ENCODE measurements around the gene MAP3K15. TPM values are rescaled to one million over a fixed set of nuclear protein-coding genes. Genes with fewer than 3 reads are reported as not detected.
A peak's percentile ranks its signal among the peaks of the same experiment; 100 is the strongest.

MAP3K15 gene, protein sequence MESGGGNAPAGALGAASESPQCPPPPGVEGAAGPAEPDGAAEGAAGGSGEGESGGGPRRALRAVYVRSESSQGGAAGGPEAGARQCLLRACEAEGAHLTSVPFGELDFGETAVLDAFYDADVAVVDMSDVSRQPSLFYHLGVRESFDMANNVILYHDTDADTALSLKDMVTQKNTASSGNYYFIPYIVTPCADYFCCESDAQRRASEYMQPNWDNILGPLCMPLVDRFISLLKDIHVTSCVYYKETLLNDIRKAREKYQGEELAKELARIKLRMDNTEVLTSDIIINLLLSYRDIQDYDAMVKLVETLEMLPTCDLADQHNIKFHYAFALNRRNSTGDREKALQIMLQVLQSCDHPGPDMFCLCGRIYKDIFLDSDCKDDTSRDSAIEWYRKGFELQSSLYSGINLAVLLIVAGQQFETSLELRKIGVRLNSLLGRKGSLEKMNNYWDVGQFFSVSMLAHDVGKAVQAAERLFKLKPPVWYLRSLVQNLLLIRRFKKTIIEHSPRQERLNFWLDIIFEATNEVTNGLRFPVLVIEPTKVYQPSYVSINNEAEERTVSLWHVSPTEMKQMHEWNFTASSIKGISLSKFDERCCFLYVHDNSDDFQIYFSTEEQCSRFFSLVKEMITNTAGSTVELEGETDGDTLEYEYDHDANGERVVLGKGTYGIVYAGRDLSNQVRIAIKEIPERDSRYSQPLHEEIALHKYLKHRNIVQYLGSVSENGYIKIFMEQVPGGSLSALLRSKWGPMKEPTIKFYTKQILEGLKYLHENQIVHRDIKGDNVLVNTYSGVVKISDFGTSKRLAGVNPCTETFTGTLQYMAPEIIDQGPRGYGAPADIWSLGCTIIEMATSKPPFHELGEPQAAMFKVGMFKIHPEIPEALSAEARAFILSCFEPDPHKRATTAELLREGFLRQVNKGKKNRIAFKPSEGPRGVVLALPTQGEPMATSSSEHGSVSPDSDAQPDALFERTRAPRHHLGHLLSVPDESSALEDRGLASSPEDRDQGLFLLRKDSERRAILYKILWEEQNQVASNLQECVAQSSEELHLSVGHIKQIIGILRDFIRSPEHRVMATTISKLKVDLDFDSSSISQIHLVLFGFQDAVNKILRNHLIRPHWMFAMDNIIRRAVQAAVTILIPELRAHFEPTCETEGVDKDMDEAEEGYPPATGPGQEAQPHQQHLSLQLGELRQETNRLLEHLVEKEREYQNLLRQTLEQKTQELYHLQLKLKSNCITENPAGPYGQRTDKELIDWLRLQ (N-terminal part only)
- total RNA-seq: not detected
- polyA plus RNA-seq: not detected

DNA sequence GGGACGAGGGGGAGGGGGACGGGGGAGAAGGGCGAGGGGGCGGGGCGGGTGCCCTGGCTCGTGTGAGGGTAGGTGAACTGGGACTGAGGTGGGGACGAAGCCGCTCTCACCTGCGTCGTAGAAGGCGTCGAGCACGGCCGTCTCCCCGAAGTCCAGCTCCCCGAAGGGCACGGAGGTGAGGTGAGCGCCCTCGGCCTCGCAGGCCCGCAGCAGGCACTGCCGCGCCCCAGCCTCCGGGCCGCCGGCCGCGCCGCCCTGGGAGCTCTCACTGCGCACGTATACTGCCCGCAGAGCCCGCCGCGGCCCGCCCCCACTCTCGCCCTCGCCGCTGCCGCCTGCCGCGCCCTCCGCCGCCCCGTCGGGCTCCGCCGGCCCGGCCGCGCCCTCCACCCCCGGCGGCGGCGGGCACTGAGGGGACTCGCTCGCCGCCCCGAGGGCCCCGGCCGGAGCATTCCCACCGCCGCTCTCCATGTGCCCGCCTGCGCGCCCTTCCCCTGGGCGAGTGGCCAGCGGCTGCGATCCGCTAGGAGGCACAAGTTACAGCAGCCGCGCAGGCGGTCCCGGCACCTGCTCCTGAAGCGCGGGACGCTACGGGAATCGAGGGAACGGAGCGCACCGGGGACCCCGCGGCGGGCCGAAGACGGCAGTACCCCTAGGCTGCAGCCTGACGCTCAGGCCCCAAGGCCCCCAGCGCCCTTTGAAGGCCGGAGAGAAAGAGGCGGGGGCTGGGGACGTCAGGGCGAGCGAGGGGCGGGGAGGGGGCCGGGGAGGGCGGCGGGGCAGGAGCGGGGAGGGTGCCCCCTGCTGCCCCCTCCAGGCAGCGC, at the start of gene MAP3K15:
MAP3K15 (minus strand) TSS at position 718 of the 824 bp plus-strand sequence; CDS start at position 471, 247 bp downstream.
- POLR2A ChIA-PET (ENCODE audit: partially characterized antibody): no interaction called here
- Mint-ChIP-seq H3K36me3 (no peaks in the 10 kb centered on the region), H3K4me3 (peak within 1 kb of the TSS in 7 of 8 donors; percentile 21 to 74 (median 57)), H3K27ac (no peak within 1 kb of the TSS), H3K4me1 (peaks cover 0 to 7% (median 4%) of the 10 kb centered on the region in 4 donors), H3K27me3 (peaks cover 15 to 22% of the 10 kb centered on the region in 2 donors), H3K9me3 (peaks cover 0 to 14% (median 9%) of the 10 kb centered on the region in 8 donors)
- H3K9me3 ChIP-seq (ENCODE audit: control insufficient read depth in 1 of 2, low read length in 2 of 2): no peaks in the 10 kb centered on the region
- no peaks in the 10 kb centered on the region for H3K4me1 ChIP-seq (ENCODE audit: insufficient read depth, low read length)
- no peaks in the 10 kb centered on the region for H3K36me3 ChIP-seq (ENCODE audit: insufficient read depth, low read length)
- CTCF ChIA-PET (ENCODE audit: partially characterized antibody): no interaction called here
- H3K4me3 ChIP-seq (ENCODE audit: low read length in 2 of 2): no peak within 1 kb of the TSS
- intact Hi-C loops (cut with micrococcal nuclease): loop anchor here (5.0 kb wide), 1 partner anchor 143 kb away; no protein-coding TSS in a partner anchor
- peak in 2 of 5 donors; percentile 4 to 7 for DNase-seq
- no peaks in the 10 kb centered on the region for H3K27me3 ChIP-seq (ENCODE audit: insufficient read depth, low read length)
- no peak within 1 kb of the TSS for H3K27ac ChIP-seq (ENCODE audit: low read depth, low read length)

DNA sequence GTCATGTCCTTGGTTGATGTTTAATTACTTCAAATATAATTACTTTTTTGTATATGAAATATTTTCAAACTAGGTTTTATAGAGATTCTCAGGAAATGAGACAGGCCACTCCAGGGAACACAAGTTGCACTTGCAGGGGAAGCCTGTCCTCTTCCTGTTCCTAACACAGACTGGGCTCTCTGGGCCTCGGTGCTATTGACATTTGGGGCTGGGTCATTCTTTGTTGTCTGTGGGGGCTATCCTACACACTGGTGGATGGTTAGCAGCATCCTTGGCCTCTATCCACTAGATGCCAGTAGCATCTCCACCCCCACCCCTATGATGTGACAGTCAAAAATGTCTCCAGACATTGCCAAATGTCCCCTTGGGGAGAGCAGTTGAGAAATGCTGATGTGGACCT, 49.3 kb upstream of the MAP3K15 start:
- Mint-ChIP-seq H3K27ac (peak overlapping the region in 1 of 7 donors; percentile 42), H3K4me3 (no peak overlapping the region), H3K27me3 (no peaks in the 10 kb centered on the region), H3K36me3 (peaks cover 3 to 52% of the 10 kb centered on the region in 2 donors), H3K9me3 (no peaks in the 10 kb centered on the region), H3K4me1 (peaks cover 13 to 30% (median 24%) of the 10 kb centered on the region in 4 donors)
- peaks cover 9% of the 10 kb centered on the region for H3K4me1 ChIP-seq (ENCODE audit: insufficient read depth, low read length)
- H3K9me3 ChIP-seq (ENCODE audit: control insufficient read depth in 1 of 2, low read length in 2 of 2): no peaks in the 10 kb centered on the region
- H3K36me3 ChIP-seq (ENCODE audit: insufficient read depth, low read length): peaks cover 3% of the 10 kb centered on the region
- ChIA-PET CTCF (ENCODE audit: partially characterized antibody) (no interaction called here), POLR2A (ENCODE audit: partially characterized antibody) (no interaction called here)
- no peaks in the 10 kb centered on the region for H3K27me3 ChIP-seq (ENCODE audit: insufficient read depth, low read length)
- H3K4me3 ChIP-seq (ENCODE audit: low read length in 2 of 2): no peak overlapping the region
- DNase-seq: no peak
- intact Hi-C loops (cut with micrococcal nuclease): no loop called here
- H3K27ac ChIP-seq (ENCODE audit: low read depth, low read length): no peak overlapping the region

DNA sequence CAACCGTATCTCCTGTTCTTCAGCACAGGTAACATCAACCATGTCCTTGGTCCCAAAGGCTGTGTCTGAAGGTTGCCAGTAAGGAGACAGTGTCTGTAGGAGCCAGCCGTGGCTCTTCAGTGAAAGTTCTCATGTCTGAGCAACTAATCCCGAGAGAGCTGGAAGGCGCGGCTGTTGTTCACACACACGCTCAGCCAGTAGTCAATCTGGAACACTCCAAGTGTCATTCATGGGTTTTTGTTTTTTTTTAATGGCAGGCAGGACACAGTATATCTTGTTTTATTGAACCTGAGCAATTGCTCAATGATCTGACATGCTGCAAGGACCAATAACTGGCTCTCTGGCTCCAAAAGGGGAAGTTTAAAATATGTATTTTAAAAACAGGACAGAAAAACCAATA, 48.4 kb upstream of the MAP3K15 start:
- intact Hi-C loops (cut with micrococcal nuclease): no loop called here
- Histone ChIP-seq H3K27ac (ENCODE audit: low read depth, low read length) (no peak overlapping the region), H3K4me1 (ENCODE audit: insufficient read depth, low read length) (peaks cover 9% of the 10 kb centered on the region), H3K4me3 (ENCODE audit: low read length in 2 of 2) (no peak overlapping the region), H3K9me3 (ENCODE audit: control insufficient read depth in 1 of 2, low read length in 2 of 2) (no peaks in the 10 kb centered on the region), H3K27me3 (ENCODE audit: insufficient read depth, low read length) (no peaks in the 10 kb centered on the region), H3K36me3 (ENCODE audit: insufficient read depth, low read length) (peaks cover 3% of the 10 kb centered on the region)
- H3K27me3 Mint-ChIP-seq: no peaks in the 10 kb centered on the region
- no peaks in the 10 kb centered on the region for H3K9me3 Mint-ChIP-seq
- no peak for DNase-seq
- peak overlapping the region in 6 of 7 donors; percentile 4 to 71 (median 46) for H3K27ac Mint-ChIP-seq
- CTCF ChIA-PET (ENCODE audit: partially characterized antibody): no interaction called here
- H3K4me3 Mint-ChIP-seq: no peak overlapping the region
- POLR2A ChIA-PET (ENCODE audit: partially characterized antibody): no interaction called here
- H3K4me1 Mint-ChIP-seq: peaks cover 13 to 27% (median 23%) of the 10 kb centered on the region in 4 donors
- H3K36me3 Mint-ChIP-seq: peaks cover 3 to 47% of the 10 kb centered on the region in 2 donors

DNA sequence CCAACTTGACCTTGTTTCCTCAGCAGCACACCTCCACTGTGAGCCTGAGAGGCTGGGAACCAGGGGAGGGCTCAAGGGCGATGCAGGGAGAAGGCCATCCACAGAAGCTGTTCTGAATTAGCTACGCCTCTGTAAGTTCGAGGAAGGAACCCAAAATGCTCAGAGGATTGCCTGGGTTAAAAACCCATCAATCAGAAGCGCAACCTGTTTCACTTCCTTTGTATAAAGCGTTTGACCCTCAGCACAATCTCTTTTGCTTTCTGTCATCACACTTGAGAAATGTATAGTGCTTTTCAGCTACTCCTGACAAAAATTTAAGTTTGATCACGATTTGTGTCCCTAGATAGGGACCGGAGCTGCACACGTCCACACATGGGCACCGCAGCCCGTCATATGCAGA, 48.0 kb upstream of the MAP3K15 start:
- Mint-ChIP-seq H3K4me1 (peaks cover 10 to 23% (median 19%) of the 10 kb centered on the region in 4 donors), H3K4me3 (no peak overlapping the region), H3K36me3 (peaks cover 3 to 43% of the 10 kb centered on the region in 2 donors), H3K27me3 (no peaks in the 10 kb centered on the region), H3K27ac (peak overlapping the region in 5 of 7 donors; percentile 4 to 71 (median 49)), H3K9me3 (no peaks in the 10 kb centered on the region)
- Histone ChIP-seq H3K9me3 (ENCODE audit: control insufficient read depth in 1 of 2, low read length in 2 of 2) (no peaks in the 10 kb centered on the region), H3K4me3 (ENCODE audit: low read length in 2 of 2) (no peak overlapping the region), H3K27me3 (ENCODE audit: insufficient read depth, low read length) (no peaks in the 10 kb centered on the region), H3K4me1 (ENCODE audit: insufficient read depth, low read length) (peaks cover 9% of the 10 kb centered on the region), H3K27ac (ENCODE audit: low read depth, low read length) (no peak overlapping the region), H3K36me3 (ENCODE audit: insufficient read depth, low read length) (peaks cover 3% of the 10 kb centered on the region)
- no peak for DNase-seq
- intact Hi-C loops (cut with micrococcal nuclease): no loop called here
- ChIA-PET CTCF (ENCODE audit: partially characterized antibody) (interaction anchor here (0.6 kb wide), 1 partner anchor 565 kb away, joined by 3 read pairs; no protein-coding TSS in a partner anchor), POLR2A (ENCODE audit: partially characterized antibody) (no interaction called here)

DNA sequence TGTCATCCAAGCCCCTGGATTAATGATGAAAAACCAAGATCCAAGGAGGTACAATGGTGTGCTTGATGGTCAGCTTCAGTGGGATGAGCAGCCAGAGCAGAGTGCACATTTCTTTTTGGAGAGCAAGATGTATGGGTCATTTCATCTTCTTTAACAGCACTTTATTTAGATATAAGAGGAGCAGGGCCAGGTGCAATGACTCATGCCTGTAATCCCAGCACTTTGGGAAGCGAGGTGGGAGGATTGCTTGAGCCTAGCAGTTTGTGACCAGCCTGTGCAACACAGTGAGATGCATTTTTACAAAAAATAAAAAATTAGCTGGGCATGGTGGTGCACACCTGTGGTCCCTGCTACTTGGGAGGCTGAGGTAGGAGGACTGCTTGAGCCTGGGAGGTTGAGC, 45.3 kb upstream of the MAP3K15 start:
- POLR2A ChIA-PET (ENCODE audit: partially characterized antibody): no interaction called here
- Histone ChIP-seq H3K9me3 (ENCODE audit: control insufficient read depth in 1 of 2, low read length in 2 of 2) (no peaks in the 10 kb centered on the region), H3K4me1 (ENCODE audit: insufficient read depth, low read length) (peaks cover 6% of the 10 kb centered on the region), H3K4me3 (ENCODE audit: low read length in 2 of 2) (no peak overlapping the region), H3K36me3 (ENCODE audit: insufficient read depth, low read length) (no peaks in the 10 kb centered on the region), H3K27ac (ENCODE audit: low read depth, low read length) (no peak overlapping the region), H3K27me3 (ENCODE audit: insufficient read depth, low read length) (no peaks in the 10 kb centered on the region)
- intact Hi-C loops (cut with micrococcal nuclease): no loop called here
- Mint-ChIP-seq H3K4me3 (no peak overlapping the region), H3K9me3 (no peaks in the 10 kb centered on the region), H3K4me1 (peaks cover 15 to 23% (median 20%) of the 10 kb centered on the region in 4 donors), H3K36me3 (peaks cover 0 to 32% of the 10 kb centered on the region in 2 donors), H3K27me3 (no peaks in the 10 kb centered on the region), H3K27ac (peak overlapping the region in 2 of 7 donors; percentile 42)
- CTCF ChIA-PET (ENCODE audit: partially characterized antibody): no interaction called here
- DNase-seq: no peak

DNA sequence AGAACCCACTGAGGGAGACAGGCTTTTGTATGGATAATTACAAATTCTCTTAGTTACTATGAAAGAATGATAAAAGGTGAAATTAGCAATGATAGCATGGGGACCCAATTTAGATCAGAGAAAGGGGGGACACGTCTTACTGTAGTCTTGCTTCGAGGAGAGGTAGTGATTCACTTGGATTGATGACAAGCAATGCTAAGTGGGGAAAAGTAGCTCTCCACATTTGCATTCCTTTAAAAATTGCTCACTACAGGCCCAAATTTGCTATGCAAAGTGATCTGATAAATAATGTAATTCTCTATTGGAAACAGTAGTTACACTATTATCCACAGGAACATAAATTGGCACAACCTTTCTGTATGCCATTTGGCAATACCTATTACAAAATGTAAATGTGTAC, 42.5 kb upstream of the MAP3K15 start:
- peaks cover 14 to 22% (median 18%) of the 10 kb centered on the region in 4 donors for H3K4me1 Mint-ChIP-seq
- peaks cover 0 to 21% of the 10 kb centered on the region in 2 donors for H3K36me3 Mint-ChIP-seq
- intact Hi-C loops (cut with micrococcal nuclease): no loop called here
- no peaks in the 10 kb centered on the region for H3K27me3 Mint-ChIP-seq
- H3K9me3 Mint-ChIP-seq: no peaks in the 10 kb centered on the region
- H3K27ac Mint-ChIP-seq: peak overlapping the region in 4 of 7 donors; percentile 13 to 80 (median 22)
- CTCF ChIA-PET (ENCODE audit: partially characterized antibody): no interaction called here
- Histone ChIP-seq H3K27ac (ENCODE audit: low read depth, low read length) (no peak overlapping the region), H3K36me3 (ENCODE audit: insufficient read depth, low read length) (no peaks in the 10 kb centered on the region), H3K4me1 (ENCODE audit: insufficient read depth, low read length) (peaks cover 6% of the 10 kb centered on the region), H3K27me3 (ENCODE audit: insufficient read depth, low read length) (no peaks in the 10 kb centered on the region), H3K4me3 (ENCODE audit: low read length in 2 of 2) (no peak overlapping the region), H3K9me3 (ENCODE audit: control insufficient read depth in 1 of 2, low read length in 2 of 2) (no peaks in the 10 kb centered on the region)
- DNase-seq: no peak
- POLR2A ChIA-PET (ENCODE audit: partially characterized antibody): no interaction called here
- H3K4me3 Mint-ChIP-seq: no peak overlapping the region
